Measurements from ENCODE around the gene FALEC. TPM values are rescaled to one million over a fixed set of nuclear protein-coding genes. Genes with fewer than 3 reads are reported as not detected.
A peak's percentile ranks its signal among the peaks of the same experiment; 100 is the strongest.

FALEC gene
- total and polyA plus RNA-seq, 3 experiments from 2014 or later, result not detected

- no peaks in the 10 kb centered on the region for H3K36me3 Mint-ChIP-seq
- peak in 1 of 5 donors; percentile 33 for DNase-seq
- H3K9me3 Mint-ChIP-seq, result no peaks in the 10 kb centered on the region
- H3K27ac ChIP-seq (ENCODE audit: low read depth, low read length), result peak within 1 kb of the TSS; percentile 67
- H3K27me3 ChIP-seq (ENCODE audit: insufficient read depth, low read length, poor library complexity, severe bottlenecking), result no peaks in the 10 kb centered on the region
- peak within 1 kb of the TSS; percentile 76 to 92 (median 81) for H3K4me3 Mint-ChIP-seq
- peak within 1 kb of the TSS; percentile 56 for H3K4me3 ChIP-seq (ENCODE audit: low read length)
- ChIA-PET POLR2A (interaction anchor here (0.7 to 3.7 kb wide), 4 partner anchors 12 to 644 kb away, joined by 3 to 15 read pairs (median 4); no protein-coding TSS in a partner anchor), CTCF (interaction anchor here (0.8 to 4.5 kb wide), 3 partner anchors 11 to 33 kb away, joined by 3 to 40 read pairs (median 5); no protein-coding TSS in a partner anchor)
- H3K4me1 Mint-ChIP-seq, result peaks cover 11 to 31% (median 14%) of the 10 kb centered on the region in 3 donors
- H3K4me1 ChIP-seq (ENCODE audit: insufficient read depth, low read length), result peaks cover 7% of the 10 kb centered on the region
- H3K27me3 Mint-ChIP-seq, result peaks cover 24 to 26% of the 10 kb centered on the region in 2 donors
- no peaks in the 10 kb centered on the region for H3K36me3 ChIP-seq (ENCODE audit: insufficient read depth, low read length)
- H3K9me3 ChIP-seq (ENCODE audit: low read length), result no peaks in the 10 kb centered on the region
- peak within 1 kb of the TSS in 2 of 8 donors; percentile 29 to 78 for H3K27ac Mint-ChIP-seq
Observed at GRCh38 chr1:150548632-150549495, 33.3 kb downstream of the FALEC start, which contains the start of gene ADAMTSL4. Gene ADAMTSL4, plus strand, starts transcription at chr1:150549408. Its CDS starts 2,881 bp downstream, at chr1:150552289.

DNA sequence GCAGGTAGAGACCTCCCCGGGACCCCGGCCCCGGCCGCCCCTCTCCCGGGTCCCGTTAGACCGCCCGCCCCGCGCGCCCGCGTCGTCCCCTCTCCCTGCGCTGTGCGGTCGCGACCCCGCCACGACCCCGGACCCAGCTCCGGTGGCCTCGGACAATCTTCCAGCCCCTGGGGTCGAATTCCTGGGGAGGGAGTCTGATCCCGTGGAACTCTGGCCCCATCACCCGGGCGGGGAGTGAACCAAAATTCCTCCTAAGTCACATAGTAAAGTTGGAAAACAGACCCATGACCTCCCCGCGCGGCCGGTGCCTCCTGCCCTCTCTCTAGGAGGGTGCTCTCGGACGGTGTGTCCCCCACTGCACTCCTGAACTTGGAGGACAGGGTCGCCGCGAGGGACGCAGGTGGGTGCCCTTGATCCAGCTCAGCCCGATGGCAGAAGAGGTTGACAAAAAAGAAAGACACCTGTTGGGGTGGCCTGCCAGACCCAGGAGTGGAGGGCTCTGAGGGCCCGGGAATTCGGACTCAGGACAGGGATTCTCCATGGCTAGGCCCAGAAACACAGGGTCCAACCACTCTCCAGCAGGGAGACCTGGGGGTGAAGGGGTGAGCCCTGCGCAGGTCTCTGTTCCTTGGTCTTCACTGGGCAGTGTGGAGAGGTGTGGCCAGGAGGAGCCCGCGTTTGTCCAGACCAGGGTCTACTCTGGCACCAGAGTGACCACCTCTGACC lies 34.1 kb downstream of the FALEC start:
- DNase-seq, result no peak
- no peak overlapping the region for H3K27ac Mint-ChIP-seq
- Histone ChIP-seq H3K4me3 (ENCODE audit: low read length) (peak overlapping the region; percentile 22), H3K9me3 (ENCODE audit: low read length) (no peaks in the 10 kb centered on the region), H3K4me1 (ENCODE audit: insufficient read depth, low read length) (peaks cover 7% of the 10 kb centered on the region), H3K36me3 (ENCODE audit: insufficient read depth, low read length) (no peaks in the 10 kb centered on the region), H3K27me3 (ENCODE audit: insufficient read depth, low read length, poor library complexity, severe bottlenecking) (no peaks in the 10 kb centered on the region), H3K27ac (ENCODE audit: low read depth, low read length) (peak overlapping the region; percentile 67)
- H3K4me1 Mint-ChIP-seq, result peaks cover 11 to 31% (median 14%) of the 10 kb centered on the region in 3 donors
- no peaks in the 10 kb centered on the region for H3K9me3 Mint-ChIP-seq
- POLR2A ChIA-PET, result interaction anchor here (1.0 to 3.7 kb wide), 2 partner anchors 11 to 18 kb away, joined by 3 to 15 read pairs; no protein-coding TSS in a partner anchor
- H3K27me3 Mint-ChIP-seq, result peaks cover 23 to 24% of the 10 kb centered on the region in 2 donors
- H3K36me3 Mint-ChIP-seq, result no peaks in the 10 kb centered on the region
- CTCF ChIA-PET, result interaction anchor here (4.5 kb wide), 1 partner anchor 11 kb away, joined by 40 read pairs; no protein-coding TSS in a partner anchor
- peak overlapping the region; percentile 66 to 88 (median 77) for H3K4me3 Mint-ChIP-seq

DNA sequence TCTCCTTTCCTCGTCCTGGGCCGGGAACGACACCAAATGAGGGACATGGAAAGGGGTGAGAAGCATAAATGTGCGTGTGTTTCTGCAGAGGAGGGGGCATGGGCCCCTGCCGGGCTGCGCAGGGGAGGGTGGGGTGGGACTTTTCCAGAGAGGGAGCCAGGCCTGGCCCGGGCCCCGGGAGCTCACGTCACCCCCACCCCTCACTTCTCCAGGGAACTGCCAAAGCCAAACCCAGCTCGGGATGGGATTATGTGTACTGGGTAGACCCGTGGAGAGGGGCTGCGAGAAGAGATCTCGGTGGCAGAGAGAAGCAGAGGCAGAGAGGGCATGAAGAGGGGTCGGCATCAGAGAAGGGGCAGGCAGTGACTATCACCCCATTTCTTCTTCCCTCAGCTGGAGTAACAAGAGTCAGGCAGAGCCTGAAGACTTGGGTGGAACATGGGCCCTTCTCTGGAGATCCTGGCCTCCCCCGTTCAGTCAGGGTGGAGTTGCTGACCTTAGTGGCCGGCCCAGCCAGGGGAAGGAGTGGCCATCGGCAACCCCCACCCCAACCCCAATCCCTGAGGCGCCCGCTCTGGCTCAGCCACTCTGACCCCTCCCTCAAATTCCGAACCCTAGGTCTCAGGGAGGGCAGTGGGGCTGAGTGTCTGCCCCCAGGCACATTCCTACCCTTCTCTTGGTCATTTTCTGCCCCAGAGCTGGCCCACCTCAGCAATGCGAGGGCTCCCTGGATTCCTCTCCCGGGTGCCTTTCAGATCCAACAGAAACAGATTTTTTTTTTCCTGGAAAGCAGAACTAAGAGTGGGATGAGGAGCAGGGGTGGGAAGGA lies 34.9 kb downstream of the FALEC start:
- Histone ChIP-seq H3K4me3 (ENCODE audit: low read length) (no peak overlapping the region), H3K27me3 (ENCODE audit: insufficient read depth, low read length, poor library complexity, severe bottlenecking) (no peaks in the 10 kb centered on the region), H3K4me1 (ENCODE audit: insufficient read depth, low read length) (peaks cover 7% of the 10 kb centered on the region), H3K27ac (ENCODE audit: low read depth, low read length) (peak overlapping the region; percentile 67), H3K36me3 (ENCODE audit: insufficient read depth, low read length) (no peaks in the 10 kb centered on the region), H3K9me3 (ENCODE audit: low read length) (no peaks in the 10 kb centered on the region)
- H3K27me3 Mint-ChIP-seq, result peaks cover 20 to 25% of the 10 kb centered on the region in 2 donors
- H3K4me1 Mint-ChIP-seq, result peaks cover 12 to 32% (median 14%) of the 10 kb centered on the region in 3 donors
- POLR2A ChIA-PET, result interaction anchor here (1.4 to 3.7 kb wide), 2 partner anchors 10 to 79 kb away, joined by 6 to 15 read pairs; partner anchors contain the start of gene ENSA
- H3K27ac Mint-ChIP-seq, result peak overlapping the region in 2 of 8 donors; percentile 43 to 77
- H3K4me3 Mint-ChIP-seq, result peak overlapping the region in 6 of 7 donors; percentile 15 to 82 (median 77)
- no peak for DNase-seq
- H3K9me3 Mint-ChIP-seq, result no peaks in the 10 kb centered on the region
- CTCF ChIA-PET, result interaction anchor here (0.6 to 4.5 kb wide), 3 partner anchors 10 to 14 kb away, joined by 3 to 40 read pairs (median 4); no protein-coding TSS in a partner anchor
- peaks cover 0 to 2% (median 2%) of the 10 kb centered on the region in 3 donors for H3K36me3 Mint-ChIP-seq

DNA sequence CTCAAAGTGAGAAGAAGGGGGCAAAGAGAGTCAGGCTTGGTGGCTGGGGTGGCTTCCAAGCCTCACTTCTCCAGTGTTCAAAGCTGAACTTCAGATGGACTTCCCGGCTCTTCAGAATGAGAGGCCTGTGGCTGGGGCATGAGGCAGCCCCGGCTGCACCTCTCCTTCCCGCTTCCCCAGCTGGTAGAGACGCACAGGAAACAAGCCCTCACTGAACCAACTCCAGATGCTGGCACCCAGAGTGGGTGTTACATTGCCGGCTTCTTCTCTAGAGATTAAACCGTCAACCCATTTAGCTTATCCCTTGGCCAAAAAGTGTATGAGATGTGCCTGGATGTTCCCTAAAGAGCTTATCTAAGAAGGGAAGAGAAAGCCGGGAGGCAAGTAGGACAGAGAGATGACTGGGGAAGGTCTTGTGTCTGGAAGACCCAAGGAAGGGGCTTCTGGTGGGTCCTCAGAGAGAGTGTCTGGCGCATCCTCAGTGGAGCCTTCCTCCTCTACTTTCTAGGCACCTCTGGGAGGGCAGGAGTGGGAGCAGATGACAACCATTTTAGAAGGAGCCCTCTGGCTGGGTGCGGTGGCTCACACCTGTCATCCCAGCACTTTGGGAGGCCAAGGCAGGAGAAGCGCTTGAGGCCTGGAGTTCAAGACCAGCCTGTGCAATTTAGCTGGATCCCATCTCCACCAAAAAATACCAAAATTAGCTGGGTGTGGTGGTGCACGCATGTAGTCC lies 35.7 kb downstream of the FALEC start:
- no peak overlapping the region for H3K4me3 ChIP-seq (ENCODE audit: low read length)
- Mint-ChIP-seq H3K36me3 (peaks cover 0 to 5% (median 4%) of the 10 kb centered on the region in 3 donors), H3K27me3 (peaks cover 16 to 20% of the 10 kb centered on the region in 2 donors), H3K4me3 (peak overlapping the region in 4 of 7 donors; percentile 24 to 82 (median 40)), H3K9me3 (no peaks in the 10 kb centered on the region), H3K4me1 (peaks cover 15 to 35% (median 15%) of the 10 kb centered on the region in 3 donors), H3K27ac (peak overlapping the region in 4 of 8 donors; percentile 6 to 52 (median 28))
- CTCF ChIA-PET, result interaction anchor here (0.7 to 4.5 kb wide), 4 partner anchors 9 to 70 kb away, joined by 4 to 40 read pairs (median 6); no protein-coding TSS in a partner anchor
- H3K4me1 ChIP-seq (ENCODE audit: insufficient read depth, low read length), result peaks cover 7% of the 10 kb centered on the region
- H3K36me3 ChIP-seq (ENCODE audit: insufficient read depth, low read length), result no peaks in the 10 kb centered on the region
- POLR2A ChIA-PET, result interaction anchor here (0.6 to 3.7 kb wide), 3 partner anchors 10 to 318 kb away, joined by 3 to 15 read pairs (median 6); partner anchors contain the start of gene ENSA
- DNase-seq, result no peak
- no peaks in the 10 kb centered on the region for H3K9me3 ChIP-seq (ENCODE audit: low read length)
- no peaks in the 10 kb centered on the region for H3K27me3 ChIP-seq (ENCODE audit: insufficient read depth, low read length, poor library complexity, severe bottlenecking)
- peak overlapping the region; percentile 67 for H3K27ac ChIP-seq (ENCODE audit: low read depth, low read length)

DNA sequence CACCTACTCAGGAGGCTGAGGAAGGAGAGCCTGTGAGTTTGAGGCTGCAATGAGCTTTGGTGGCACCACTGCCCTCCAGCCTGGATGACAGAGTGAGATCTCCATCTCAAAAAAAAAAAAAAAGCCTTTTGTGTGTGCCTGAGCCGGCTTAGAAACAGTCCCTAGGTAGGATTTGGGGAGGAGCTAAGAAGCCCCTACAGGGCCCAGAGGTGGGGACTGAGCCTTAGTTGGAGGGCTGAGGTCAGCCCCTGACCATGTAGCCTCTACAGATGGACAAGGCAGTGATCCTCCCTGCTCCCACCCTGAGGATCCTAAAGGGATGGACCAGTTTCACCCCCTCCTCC lies 36.2 kb downstream of the FALEC start:
- H3K36me3 Mint-ChIP-seq, result peaks cover 0 to 7% (median 4%) of the 10 kb centered on the region in 3 donors
- H3K27me3 Mint-ChIP-seq, result peaks cover 12 to 15% of the 10 kb centered on the region in 2 donors
- Histone ChIP-seq H3K4me3 (ENCODE audit: low read length) (no peak overlapping the region), H3K27ac (ENCODE audit: low read depth, low read length) (no peak overlapping the region), H3K4me1 (ENCODE audit: insufficient read depth, low read length) (peaks cover 7% of the 10 kb centered on the region), H3K36me3 (ENCODE audit: insufficient read depth, low read length) (no peaks in the 10 kb centered on the region), H3K9me3 (ENCODE audit: low read length) (no peaks in the 10 kb centered on the region), H3K27me3 (ENCODE audit: insufficient read depth, low read length, poor library complexity, severe bottlenecking) (no peaks in the 10 kb centered on the region)
- POLR2A ChIA-PET, result interaction anchor here (0.6 to 3.7 kb wide), 3 partner anchors 9 to 317 kb away, joined by 3 to 15 read pairs (median 6); partner anchors contain the start of gene ENSA
- no peak overlapping the region for H3K4me3 Mint-ChIP-seq
- H3K4me1 Mint-ChIP-seq, result peaks cover 15 to 35% (median 15%) of the 10 kb centered on the region in 3 donors
- H3K27ac Mint-ChIP-seq, result no peak overlapping the region
- no peaks in the 10 kb centered on the region for H3K9me3 Mint-ChIP-seq
- CTCF ChIA-PET, result interaction anchor here (0.7 to 4.5 kb wide), 4 partner anchors 8 to 69 kb away, joined by 4 to 40 read pairs (median 6); no protein-coding TSS in a partner anchor
- DNase-seq, result no peak

- peaks cover 0 to 7% (median 4%) of the 10 kb centered on the region in 3 donors for H3K36me3 Mint-ChIP-seq
- H3K9me3 Mint-ChIP-seq, result no peaks in the 10 kb centered on the region
- ChIA-PET CTCF (interaction anchor here (1.6 to 4.5 kb wide), 3 partner anchors 8 to 69 kb away, joined by 4 to 40 read pairs (median 9); no protein-coding TSS in a partner anchor), POLR2A (interaction anchor here (1.4 kb wide), 1 partner anchor 77 kb away, joined by 6 read pairs; the partner anchor contains the start of gene ENSA)
- Histone ChIP-seq H3K27ac (ENCODE audit: low read depth, low read length) (peak overlapping the region; percentile 41), H3K36me3 (ENCODE audit: insufficient read depth, low read length) (no peaks in the 10 kb centered on the region), H3K27me3 (ENCODE audit: insufficient read depth, low read length, poor library complexity, severe bottlenecking) (no peaks in the 10 kb centered on the region), H3K4me3 (ENCODE audit: low read length) (no peak overlapping the region), H3K9me3 (ENCODE audit: low read length) (no peaks in the 10 kb centered on the region), H3K4me1 (ENCODE audit: insufficient read depth, low read length) (peaks cover 7% of the 10 kb centered on the region)
- no peak overlapping the region for H3K27ac Mint-ChIP-seq
- H3K27me3 Mint-ChIP-seq, result peaks cover 9 to 10% of the 10 kb centered on the region in 2 donors
- H3K4me1 Mint-ChIP-seq, result peaks cover 15 to 35% (median 15%) of the 10 kb centered on the region in 3 donors
- H3K4me3 Mint-ChIP-seq, result peak overlapping the region in 1 of 7 donors; percentile 27
- DNase-seq, result no peak
Observed at GRCh38 chr1:150552128-150552910, 36.8 kb downstream of the FALEC start.
